ENCODE results near the gene NES.

Gene NES

GRCh38 chr1:156618853-156619581 lies 58.2 kb downstream of the NES start, which contains the start of gene HAPLN2:
Gene HAPLN2, plus strand, starts transcription at chr1:156619415. Its CDS starts 4,076 bp downstream, at chr1:156623491.
- no peak for DNase-seq

All from fibroblast of skin of scalp (primary cell).